ENCODE measurements around the gene MYCBP2.

MYCBP2 gene

DNA sequence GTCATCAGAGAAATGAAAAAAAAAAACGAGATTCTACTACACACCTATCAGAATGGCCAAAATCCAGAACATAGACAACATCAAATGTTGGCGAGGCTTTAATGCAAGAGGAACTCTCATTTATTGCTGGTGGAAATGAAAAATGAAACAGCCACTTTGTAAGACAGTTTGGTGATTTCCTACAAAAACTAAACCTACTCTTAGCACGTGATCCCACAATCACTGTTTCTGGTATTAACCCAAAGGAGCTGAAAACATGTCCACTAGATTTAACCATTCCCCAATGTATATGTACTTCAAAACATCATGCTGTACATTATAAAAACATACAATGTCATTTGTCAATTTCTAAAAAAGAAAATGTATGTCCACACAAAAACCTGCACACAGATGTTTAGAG, 13.0 kb downstream of the MYCBP2 start:
- Histone ChIP-seq H2BK120ac (ENCODE audit: low read depth, low read length) (no peak overlapping the region), H4K5ac (ENCODE audit: low read length) (no peak overlapping the region)

DNA sequence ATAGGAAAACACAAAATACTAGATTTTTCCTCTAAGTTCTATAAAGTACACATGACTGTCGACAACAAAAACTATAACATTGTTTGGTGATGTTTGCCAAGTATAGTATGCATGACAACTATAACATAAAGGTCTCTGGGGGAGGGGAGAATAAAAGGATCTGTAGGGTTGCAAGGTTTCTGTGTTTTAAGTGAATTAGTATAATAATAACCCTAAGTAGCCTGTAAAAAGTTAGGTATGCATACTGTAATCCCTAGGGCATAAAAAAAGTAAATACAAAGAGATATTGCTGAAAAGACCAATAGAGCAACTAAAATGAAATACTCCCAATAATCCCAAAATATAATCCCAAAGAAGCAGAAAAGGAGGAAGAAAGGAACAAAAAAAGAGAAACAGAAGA, 14.6 kb downstream of the MYCBP2 start:
- Histone ChIP-seq H3K18ac (ENCODE audit: low read length) (no peak overlapping the region), H3K27me3 (ENCODE audit: insufficient read depth, low read length, poor library complexity) (no peaks in the 10 kb centered on the region), H3K79me2 (ENCODE audit: control insufficient read depth, insufficient read depth, low read length) (peaks cover 32% of the 10 kb centered on the region), H2AK5ac (ENCODE audit: low read length) (no peak overlapping the region), H4K5ac (ENCODE audit: low read length) (no peak overlapping the region), H3K9ac (ENCODE audit: low read length) (no peak overlapping the region), H3K4me1 (ENCODE audit: control insufficient read depth, low read depth, low read length) (no peaks in the 10 kb centered on the region), H3K79me1 (ENCODE audit: low read length) (peaks cover 9% of the 10 kb centered on the region), H3K23ac (ENCODE audit: low read length) (no peak overlapping the region), H3K4ac (ENCODE audit: low read depth, low read length) (no peak overlapping the region), H2BK5ac (ENCODE audit: low read length) (no peak overlapping the region), H3K27ac (ENCODE audit: low read depth, low read length) (no peak overlapping the region), H2BK15ac (replicated peaks; ENCODE audit: low read depth) (no peak overlapping the region), H4K8ac (ENCODE audit: low read depth, low read length) (no peak overlapping the region), H3K56ac (ENCODE audit: low read length) (no peak overlapping the region), H3K36me3 (ENCODE audit: control insufficient read depth, insufficient read depth, low read length) (no peaks in the 10 kb centered on the region), H3K4me2 (ENCODE audit: low read length) (no peak overlapping the region), H3K4me3 (ENCODE audit: low read length) (no peak overlapping the region), H2BK120ac (ENCODE audit: low read depth, low read length) (no peak overlapping the region)
- WGBS (ENCODE audit: extremely low coverage, insufficient coverage, low lambda C conversion rate): no CpG with 5 or more reads among the region's 1 CpG
- DNase-seq: no peak

More for the DNA sequence above, 13.0 kb downstream of the MYCBP2 start:
- Histone ChIP-seq H3K9ac (ENCODE audit: low read length) (no peak overlapping the region), H3K4ac (ENCODE audit: low read depth, low read length) (no peak overlapping the region), H3K18ac (ENCODE audit: low read length) (no peak overlapping the region), H3K4me1 (ENCODE audit: control insufficient read depth, low read depth, low read length) (no peaks in the 10 kb centered on the region), H4K8ac (ENCODE audit: low read depth, low read length) (no peak overlapping the region), H2BK5ac (ENCODE audit: low read length) (no peak overlapping the region), H3K27ac (ENCODE audit: low read depth, low read length) (no peak overlapping the region), H3K27me3 (ENCODE audit: insufficient read depth, low read length, poor library complexity) (no peaks in the 10 kb centered on the region), H3K4me2 (ENCODE audit: low read length) (no peak overlapping the region), H2BK15ac (replicated peaks; ENCODE audit: low read depth) (no peak overlapping the region), H3K56ac (ENCODE audit: low read length) (no peak overlapping the region), H3K79me1 (ENCODE audit: low read length) (peaks cover 7% of the 10 kb centered on the region), H3K23ac (ENCODE audit: low read length) (no peak overlapping the region), H2AK5ac (ENCODE audit: low read length) (no peak overlapping the region), H3K79me2 (ENCODE audit: control insufficient read depth, insufficient read depth, low read length) (peaks cover 32% of the 10 kb centered on the region), H3K36me3 (ENCODE audit: control insufficient read depth, insufficient read depth, low read length) (no peaks in the 10 kb centered on the region), H3K4me3 (ENCODE audit: low read length) (no peak overlapping the region)
- WGBS (ENCODE audit: extremely low coverage, insufficient coverage, low lambda C conversion rate): no CpG with 5 or more reads among the region's 3 CpGs
- DNase-seq: no peak

DNA sequence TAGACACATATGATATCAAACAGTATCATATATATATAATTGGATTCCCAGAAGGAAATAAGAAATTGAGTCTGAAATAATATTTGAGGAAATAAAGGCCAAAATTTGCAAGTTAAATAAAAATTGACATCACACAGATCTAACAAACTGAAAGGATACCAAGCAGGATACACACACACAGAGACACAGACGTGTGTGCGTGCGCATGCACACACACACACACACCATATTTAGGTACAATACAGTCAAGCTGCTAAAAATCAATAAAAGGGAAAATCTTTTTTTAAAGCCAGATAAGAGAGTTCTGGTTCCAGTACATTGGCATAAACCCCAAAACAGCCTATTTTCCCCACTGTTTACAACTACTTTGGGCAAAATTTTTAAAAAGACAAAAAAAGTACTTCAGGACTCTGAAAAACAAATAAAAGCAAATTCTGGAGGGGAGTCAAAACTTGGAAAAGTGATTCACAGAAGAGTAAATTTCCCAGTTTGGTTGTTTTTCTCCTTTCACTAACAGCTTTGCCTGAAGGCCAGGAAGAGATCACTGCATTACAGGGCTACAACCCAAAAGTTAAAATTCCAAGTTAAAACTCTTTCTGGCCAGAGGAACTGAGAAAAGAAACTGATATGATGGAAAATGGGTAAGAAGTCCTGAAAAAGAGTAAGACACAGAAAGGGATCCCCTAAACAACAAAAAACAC, 16.2 kb downstream of the MYCBP2 start:
- peaks cover 6% of the 10 kb centered on the region for H3K79me1 ChIP-seq (ENCODE audit: low read length)
- H2BK15ac ChIP-seq (replicated peaks; ENCODE audit: low read depth): no peak overlapping the region
- H3K27ac ChIP-seq (ENCODE audit: low read depth, low read length): no peak overlapping the region
- no peak overlapping the region for H2BK5ac ChIP-seq (ENCODE audit: low read length)
- H3K23ac ChIP-seq (ENCODE audit: low read length): no peak overlapping the region
- H3K4me2 ChIP-seq (ENCODE audit: low read length): no peak overlapping the region
- H3K36me3 ChIP-seq (ENCODE audit: control insufficient read depth, insufficient read depth, low read length): no peaks in the 10 kb centered on the region
- H3K9ac ChIP-seq (ENCODE audit: low read length): no peak overlapping the region
- no peak overlapping the region for H3K4me3 ChIP-seq (ENCODE audit: low read length)
- no CpG with 5 or more reads among the region's 3 CpGs for WGBS (ENCODE audit: extremely low coverage, insufficient coverage, low lambda C conversion rate)
- peaks cover 2% of the 10 kb centered on the region for H3K4me1 ChIP-seq (ENCODE audit: control insufficient read depth, low read depth, low read length)
- DNase-seq: no peak
- H3K27me3 ChIP-seq (ENCODE audit: insufficient read depth, low read length, poor library complexity): no peaks in the 10 kb centered on the region
- no peak overlapping the region for H4K5ac ChIP-seq (ENCODE audit: low read length)
- no peak overlapping the region for H2BK120ac ChIP-seq (ENCODE audit: low read depth, low read length)
- no peak overlapping the region for H3K4ac ChIP-seq (ENCODE audit: low read depth, low read length)
- H3K56ac ChIP-seq (ENCODE audit: low read length): peak overlapping the region; percentile 53
- H4K8ac ChIP-seq (ENCODE audit: low read depth, low read length): no peak overlapping the region
- peaks cover 28% of the 10 kb centered on the region for H3K79me2 ChIP-seq (ENCODE audit: control insufficient read depth, insufficient read depth, low read length)
- no peak overlapping the region for H3K18ac ChIP-seq (ENCODE audit: low read length)
- no peak overlapping the region for H2AK5ac ChIP-seq (ENCODE audit: low read length)

DNA sequence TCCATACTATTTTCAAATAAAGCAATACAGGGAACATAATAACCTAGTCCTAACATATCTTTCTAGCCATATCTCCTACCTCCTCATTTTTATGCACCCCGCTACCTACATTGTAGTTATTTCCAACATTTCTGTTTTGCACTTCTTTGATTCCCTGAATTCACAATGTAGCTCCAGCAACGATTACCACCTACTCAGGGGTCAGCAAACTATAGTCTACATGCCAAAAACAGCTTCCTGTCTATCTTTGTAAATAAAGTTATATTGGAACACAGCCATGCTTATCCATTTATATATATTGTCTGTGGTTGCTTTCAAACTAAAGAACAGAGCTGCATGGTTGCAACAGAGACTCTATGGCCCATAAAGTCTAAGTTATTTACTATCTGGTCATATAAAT, 16.7 kb downstream of the MYCBP2 start:
- no peaks in the 10 kb centered on the region for H3K27me3 ChIP-seq (ENCODE audit: insufficient read depth, low read length, poor library complexity)
- DNase-seq: no peak
- no peak overlapping the region for H2BK5ac ChIP-seq (ENCODE audit: low read length)
- H3K9ac ChIP-seq (ENCODE audit: low read length): no peak overlapping the region
- no peaks in the 10 kb centered on the region for H3K36me3 ChIP-seq (ENCODE audit: control insufficient read depth, insufficient read depth, low read length)
- no peak overlapping the region for H3K56ac ChIP-seq (ENCODE audit: low read length)
- no peak overlapping the region for H3K4me3 ChIP-seq (ENCODE audit: low read length)
- no peak overlapping the region for H2AK5ac ChIP-seq (ENCODE audit: low read length)
- no peak overlapping the region for H3K4ac ChIP-seq (ENCODE audit: low read depth, low read length)
- no peak overlapping the region for H2BK15ac ChIP-seq (replicated peaks; ENCODE audit: low read depth)
- no peak overlapping the region for H4K8ac ChIP-seq (ENCODE audit: low read depth, low read length)
- no peak overlapping the region for H3K4me2 ChIP-seq (ENCODE audit: low read length)
- H4K5ac ChIP-seq (ENCODE audit: low read length): no peak overlapping the region
- WGBS (ENCODE audit: extremely low coverage, insufficient coverage, low lambda C conversion rate): no CpG with 5 or more reads among the region's 2 CpGs
- no peak overlapping the region for H2BK120ac ChIP-seq (ENCODE audit: low read depth, low read length)
- peaks cover 28% of the 10 kb centered on the region for H3K79me2 ChIP-seq (ENCODE audit: control insufficient read depth, insufficient read depth, low read length)
- peaks cover 2% of the 10 kb centered on the region for H3K4me1 ChIP-seq (ENCODE audit: control insufficient read depth, low read depth, low read length)
- H3K79me1 ChIP-seq (ENCODE audit: low read length): peaks cover 6% of the 10 kb centered on the region
- H3K27ac ChIP-seq (ENCODE audit: low read depth, low read length): no peak overlapping the region
- H3K23ac ChIP-seq (ENCODE audit: low read length): no peak overlapping the region
- H3K18ac ChIP-seq (ENCODE audit: low read length): no peak overlapping the region

DNA sequence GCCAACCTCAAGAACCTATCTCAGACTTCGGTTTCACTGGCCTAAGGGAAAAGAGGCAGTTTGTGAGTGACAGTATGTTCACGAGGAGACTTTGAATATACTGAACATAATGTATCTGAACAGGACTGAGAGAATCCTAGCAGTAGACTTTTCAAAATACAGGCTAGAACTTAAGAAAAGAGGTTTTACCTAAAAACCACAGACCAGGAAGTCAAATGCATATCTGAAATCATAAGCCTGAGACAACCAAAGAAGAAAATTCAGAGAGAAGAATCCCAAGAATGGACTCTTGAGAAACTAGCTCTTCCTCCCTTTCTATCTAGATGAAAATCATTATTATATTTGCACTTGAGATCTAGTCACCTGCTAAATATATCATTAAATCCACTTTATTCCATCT, 17.6 kb downstream of the MYCBP2 start:
- H3K4me2 ChIP-seq (ENCODE audit: low read length): no peak overlapping the region
- H3K36me3 ChIP-seq (ENCODE audit: control insufficient read depth, insufficient read depth, low read length): no peaks in the 10 kb centered on the region
- no peak overlapping the region for H4K5ac ChIP-seq (ENCODE audit: low read length)
- no peak overlapping the region for H3K18ac ChIP-seq (ENCODE audit: low read length)
- H3K79me1 ChIP-seq (ENCODE audit: low read length): peaks cover 6% of the 10 kb centered on the region
- H2BK15ac ChIP-seq (replicated peaks; ENCODE audit: low read depth): no peak overlapping the region
- no peak overlapping the region for H2BK5ac ChIP-seq (ENCODE audit: low read length)
- no peak overlapping the region for H2BK120ac ChIP-seq (ENCODE audit: low read depth, low read length)
- H4K8ac ChIP-seq (ENCODE audit: low read depth, low read length): no peak overlapping the region
- no peak overlapping the region for H2AK5ac ChIP-seq (ENCODE audit: low read length)
- no CpG with 5 or more reads among the region's 2 CpGs for WGBS (ENCODE audit: extremely low coverage, insufficient coverage, low lambda C conversion rate)
- H3K79me2 ChIP-seq (ENCODE audit: control insufficient read depth, insufficient read depth, low read length): peaks cover 23% of the 10 kb centered on the region
- no peak overlapping the region for H3K9ac ChIP-seq (ENCODE audit: low read length)
- no peak for DNase-seq
- no peak overlapping the region for H3K23ac ChIP-seq (ENCODE audit: low read length)
- H3K56ac ChIP-seq (ENCODE audit: low read length): no peak overlapping the region
- peaks cover 2% of the 10 kb centered on the region for H3K4me1 ChIP-seq (ENCODE audit: control insufficient read depth, low read depth, low read length)
- H3K4ac ChIP-seq (ENCODE audit: low read depth, low read length): no peak overlapping the region
- no peak overlapping the region for H3K27ac ChIP-seq (ENCODE audit: low read depth, low read length)
- H3K4me3 ChIP-seq (ENCODE audit: low read length): no peak overlapping the region
- no peaks in the 10 kb centered on the region for H3K27me3 ChIP-seq (ENCODE audit: insufficient read depth, low read length, poor library complexity)

DNA sequence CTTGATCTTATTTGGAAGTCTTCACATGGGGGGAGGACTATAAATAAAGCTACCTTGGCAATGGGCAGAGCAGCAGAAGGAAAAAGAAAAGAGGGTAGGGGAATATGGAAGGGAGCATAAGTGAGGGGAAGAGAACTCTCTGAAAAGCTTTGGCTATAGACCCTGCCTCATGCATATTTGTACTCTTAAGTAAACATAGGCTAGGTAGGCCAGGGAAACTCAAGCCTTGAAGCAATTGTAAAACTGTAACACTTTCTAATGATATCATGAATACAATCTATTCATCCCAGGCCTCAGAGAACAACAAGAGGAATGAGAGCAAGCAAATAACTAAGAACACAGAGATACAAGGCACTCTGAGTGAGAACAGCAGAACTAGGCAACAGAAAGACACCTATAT, 20.4 kb downstream of the MYCBP2 start:
- DNase-seq: peak; percentile 86
- no peak overlapping the region for H3K4me3 ChIP-seq (ENCODE audit: low read length)
- H2AK5ac ChIP-seq (ENCODE audit: low read length): no peak overlapping the region
- no peak overlapping the region for H3K27ac ChIP-seq (ENCODE audit: low read depth, low read length)
- H3K4me2 ChIP-seq (ENCODE audit: low read length): no peak overlapping the region
- H3K9ac ChIP-seq (ENCODE audit: low read length): no peak overlapping the region
- H3K18ac ChIP-seq (ENCODE audit: low read length): no peak overlapping the region
- no peak overlapping the region for H3K23ac ChIP-seq (ENCODE audit: low read length)
- H2BK5ac ChIP-seq (ENCODE audit: low read length): no peak overlapping the region
- no peak overlapping the region for H2BK15ac ChIP-seq (replicated peaks; ENCODE audit: low read depth)
- peaks cover 5% of the 10 kb centered on the region for H3K79me1 ChIP-seq (ENCODE audit: low read length)
- no peaks in the 10 kb centered on the region for H3K27me3 ChIP-seq (ENCODE audit: insufficient read depth, low read length, poor library complexity)
- H3K79me2 ChIP-seq (ENCODE audit: control insufficient read depth, insufficient read depth, low read length): peaks cover 17% of the 10 kb centered on the region
- peaks cover 2% of the 10 kb centered on the region for H3K4me1 ChIP-seq (ENCODE audit: control insufficient read depth, low read depth, low read length)
- H3K56ac ChIP-seq (ENCODE audit: low read length): no peak overlapping the region
- H4K5ac ChIP-seq (ENCODE audit: low read length): no peak overlapping the region
- H4K8ac ChIP-seq (ENCODE audit: low read depth, low read length): no peak overlapping the region
- no peak overlapping the region for H3K4ac ChIP-seq (ENCODE audit: low read depth, low read length)
- H2BK120ac ChIP-seq (ENCODE audit: low read depth, low read length): no peak overlapping the region
- H3K36me3 ChIP-seq (ENCODE audit: control insufficient read depth, insufficient read depth, low read length): no peaks in the 10 kb centered on the region

Data from mesendoderm (in vitro differentiated cells).